ENCODE data around the gene PACSIN2. TPM values are rescaled to one million over a fixed set of nuclear protein-coding genes. Genes with fewer than 3 reads are reported as not detected.

Gene PACSIN2
- total RNA-seq, 2 experiments from 2014 or later: 35.0 to 35.9 TPM

DNA sequence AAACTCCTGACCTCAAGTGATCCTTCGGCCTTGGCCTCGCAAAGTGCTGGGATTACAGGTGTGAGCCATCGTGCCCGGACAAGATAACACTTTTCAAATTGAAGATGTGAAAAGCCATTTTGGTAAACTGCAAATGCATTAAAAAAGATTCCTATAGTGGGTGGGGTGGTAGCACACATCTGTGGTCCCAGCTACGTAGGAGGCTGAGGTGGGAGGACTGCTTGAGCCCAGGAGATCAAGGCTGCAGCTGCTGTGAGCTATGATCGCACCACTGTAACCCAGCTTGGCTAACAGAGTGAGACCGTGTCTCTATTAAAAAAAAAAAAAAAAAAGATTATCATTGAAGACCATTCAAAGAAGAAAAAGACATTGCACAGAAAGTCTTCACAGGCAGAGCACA is 140.9 kb downstream of the PACSIN2 start:
- Mint-ChIP-seq H3K4me3 (no peak overlapping the region), H3K4me1 (ENCODE audit: low read depth) (no peaks in the 10 kb centered on the region), H3K27me3 (no peaks in the 10 kb centered on the region), H3K36me3 (peaks cover 9% of the 10 kb centered on the region), H3K9me3 (no peaks in the 10 kb centered on the region), H3K27ac (no peak overlapping the region)
- CTCF ChIA-PET: no interaction called here
- DNase-seq: no peak
- POLR2A ChIA-PET: interaction anchor here (1.0 kb wide), 1 partner anchor 29 kb away, joined by 3 read pairs; no protein-coding TSS in a partner anchor
- intact Hi-C loops (cut with micrococcal nuclease): no loop called here

DNA sequence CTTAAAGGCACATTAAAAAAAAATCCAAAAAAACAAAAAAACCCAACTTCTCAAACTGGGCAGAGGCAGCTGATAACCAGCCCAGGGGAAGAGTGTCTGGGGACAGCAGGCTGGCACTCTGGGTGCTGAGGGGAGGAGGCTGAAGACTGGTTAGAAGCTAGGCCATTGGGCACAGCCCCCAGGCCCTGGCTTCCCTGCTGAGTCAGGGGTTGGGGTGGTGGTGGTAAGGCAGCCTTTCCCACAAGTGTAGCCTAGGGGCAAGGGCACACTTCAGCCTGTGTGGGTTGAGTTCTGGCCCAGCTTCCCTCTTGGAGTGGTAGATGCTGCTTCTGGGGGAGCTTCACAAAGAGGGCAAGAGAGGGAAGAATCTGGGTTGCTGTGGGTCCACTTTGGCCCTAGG is 141.6 kb downstream of the PACSIN2 start:
- CTCF ChIA-PET: interaction anchor here (1.3 kb wide), 1 partner anchor 187 kb away, joined by 3 read pairs; no protein-coding TSS in a partner anchor
- Mint-ChIP-seq H3K27ac (no peak overlapping the region), H3K36me3 (peaks cover 5% of the 10 kb centered on the region), H3K27me3 (no peaks in the 10 kb centered on the region), H3K9me3 (no peaks in the 10 kb centered on the region), H3K4me1 (ENCODE audit: low read depth) (no peaks in the 10 kb centered on the region), H3K4me3 (no peak overlapping the region)
- DNase-seq: no peak
- intact Hi-C loops (cut with micrococcal nuclease): no loop called here
- POLR2A ChIA-PET: interaction anchor here (1.0 kb wide), 1 partner anchor 29 kb away, joined by 3 read pairs; no protein-coding TSS in a partner anchor

DNA sequence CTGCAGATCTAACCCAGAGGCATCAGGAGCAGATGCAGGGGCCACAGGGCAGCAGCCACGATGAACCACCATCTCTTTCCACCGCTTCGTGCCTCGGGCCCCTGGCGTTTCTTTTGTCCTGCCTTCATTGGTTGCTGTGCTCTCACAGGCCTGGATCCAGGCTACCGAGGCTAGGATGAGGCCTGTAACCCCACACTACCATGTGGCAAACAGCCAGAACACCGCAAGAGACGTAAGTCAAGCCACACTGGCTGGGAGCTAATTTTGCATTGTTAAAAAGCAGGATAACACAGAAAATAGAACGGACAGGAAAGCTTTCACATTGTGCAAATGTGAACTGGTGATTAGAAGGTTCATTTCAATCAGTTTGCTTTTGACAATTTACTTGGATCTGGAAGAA is 142.1 kb downstream of the PACSIN2 start:
- DNase-seq: no peak
- Mint-ChIP-seq H3K4me1 (ENCODE audit: low read depth) (no peaks in the 10 kb centered on the region), H3K27ac (no peak overlapping the region), H3K36me3 (peaks cover 5% of the 10 kb centered on the region), H3K9me3 (no peaks in the 10 kb centered on the region), H3K4me3 (no peak overlapping the region), H3K27me3 (no peaks in the 10 kb centered on the region)
- ChIA-PET CTCF (interaction anchor here (1.3 kb wide), 1 partner anchor 188 kb away, joined by 3 read pairs; no protein-coding TSS in a partner anchor), POLR2A (no interaction called here)
- intact Hi-C loops (cut with micrococcal nuclease): no loop called here

DNA sequence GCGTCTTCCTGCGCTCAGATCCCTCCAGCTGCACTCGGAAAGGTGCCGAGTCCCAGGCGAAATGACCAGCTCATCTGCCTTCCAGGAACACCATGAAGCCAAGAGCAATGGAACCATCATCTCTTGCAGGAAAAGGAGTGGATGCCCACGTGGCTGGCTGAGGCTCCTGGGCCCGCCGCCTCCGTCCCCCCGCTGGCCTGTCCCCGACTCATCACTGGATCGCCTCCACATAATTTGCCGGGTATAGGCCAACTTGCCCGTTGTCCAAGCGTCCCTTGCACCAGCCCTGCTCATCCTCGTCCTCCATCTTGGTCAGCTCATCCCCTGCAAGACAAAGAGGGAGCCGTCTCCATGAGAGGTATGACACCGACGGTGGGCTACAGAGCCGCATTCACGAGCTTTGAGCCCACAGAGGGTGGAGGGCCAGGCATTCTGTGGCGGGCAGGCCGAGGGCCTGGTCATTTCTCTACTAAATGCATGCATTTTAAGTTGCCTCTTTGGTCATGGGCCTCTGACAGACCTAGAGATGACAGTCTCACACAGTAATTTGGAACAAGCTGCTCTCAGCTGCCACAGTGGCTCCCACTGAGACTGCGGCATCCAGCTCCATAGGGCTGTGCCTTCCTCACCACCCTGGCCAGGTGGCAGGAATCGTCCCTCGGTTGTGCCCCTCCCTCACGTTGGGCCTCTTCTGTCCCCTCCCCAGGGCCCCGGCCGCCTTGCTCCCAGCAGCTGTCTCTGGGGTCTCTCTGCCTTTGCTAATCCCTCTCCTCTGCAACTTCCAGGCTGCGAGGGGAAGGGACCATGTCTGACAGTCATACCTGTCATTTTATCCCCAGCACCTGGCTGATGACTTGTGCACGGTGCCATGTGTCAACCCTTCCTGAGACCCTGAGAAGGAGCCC is 143.6 kb downstream of the PACSIN2 start:
- POLR2A ChIA-PET: no interaction called here
- no peak overlapping the region for H3K4me3 Mint-ChIP-seq
- no peaks in the 10 kb centered on the region for H3K27me3 Mint-ChIP-seq
- H3K4me1 Mint-ChIP-seq (ENCODE audit: low read depth): no peaks in the 10 kb centered on the region
- no peaks in the 10 kb centered on the region for H3K9me3 Mint-ChIP-seq
- DNase-seq: no peak
- no peak overlapping the region for H3K27ac Mint-ChIP-seq
- H3K36me3 Mint-ChIP-seq: peaks cover 3% of the 10 kb centered on the region
- intact Hi-C loops (cut with micrococcal nuclease): no loop called here
- CTCF ChIA-PET: no interaction called here

DNA sequence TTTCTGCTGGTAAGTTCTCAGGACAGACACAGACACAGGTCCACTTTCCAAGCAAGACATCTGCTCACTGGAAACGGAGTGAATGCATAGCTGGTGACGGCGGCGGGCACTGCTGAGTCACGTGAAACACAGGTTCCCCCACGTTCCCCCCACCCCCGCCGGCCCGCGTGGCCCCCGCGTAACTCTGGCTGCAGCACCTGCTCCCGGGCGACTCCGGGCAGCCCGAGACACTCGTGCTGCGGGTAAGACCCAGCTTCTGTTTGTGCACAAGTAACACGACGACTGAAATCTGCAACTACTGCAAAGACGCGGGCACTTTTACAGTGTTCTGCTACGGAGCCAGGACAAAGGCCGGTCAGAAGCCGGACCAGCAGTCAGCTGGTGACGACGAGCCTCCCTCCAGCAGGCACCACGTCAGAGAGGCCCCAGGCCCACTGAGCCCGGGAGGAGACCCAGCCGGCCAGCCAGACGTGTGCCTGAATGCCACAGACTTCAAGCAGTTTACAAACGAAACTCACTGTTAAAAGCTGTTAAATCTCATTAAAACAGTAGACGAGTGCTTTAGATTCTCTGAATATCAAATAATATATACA is 145.0 kb downstream of the PACSIN2 start:
- intact Hi-C loops (cut with micrococcal nuclease): loop anchor here (5.0 to 10.0 kb wide), 2 partner anchors 85 to 162 kb away; no protein-coding TSS in a partner anchor

DNA sequence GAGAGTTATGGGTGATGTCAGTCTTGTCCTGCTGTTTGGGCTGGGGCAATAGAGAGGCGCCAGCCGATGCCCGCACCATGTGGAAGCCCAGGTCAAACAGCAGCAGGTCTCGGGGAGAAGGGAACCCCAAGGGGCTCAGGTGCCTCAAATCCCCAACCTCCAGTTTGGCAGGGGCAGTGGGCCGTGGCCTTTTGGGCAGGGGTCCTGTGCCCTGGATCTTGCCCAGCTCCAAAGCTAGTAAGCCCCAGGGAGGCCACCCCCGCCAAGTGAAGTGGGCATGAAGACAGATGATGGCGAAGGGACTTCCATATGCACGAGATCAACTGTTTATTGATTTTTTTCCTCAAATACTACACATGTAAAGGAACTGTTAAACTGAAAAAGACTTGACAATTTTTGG is 145.5 kb downstream of the PACSIN2 start:
- no peak for DNase-seq
- ChIA-PET CTCF (interaction anchor here (1.8 kb wide), 1 partner anchor 221 kb away, joined by 5 read pairs; no protein-coding TSS in a partner anchor), POLR2A (no interaction called here)
- H3K36me3 Mint-ChIP-seq: peaks cover 6% of the 10 kb centered on the region
- no peaks in the 10 kb centered on the region for H3K27me3 Mint-ChIP-seq
- no peak overlapping the region for H3K4me3 Mint-ChIP-seq
- H3K9me3 Mint-ChIP-seq: peaks cover 9% of the 10 kb centered on the region
- H3K4me1 Mint-ChIP-seq (ENCODE audit: low read depth): peaks cover 4% of the 10 kb centered on the region
- no peak overlapping the region for H3K27ac Mint-ChIP-seq
- intact Hi-C loops (cut with micrococcal nuclease): loop anchor here (5.0 to 10.0 kb wide), 2 partner anchors 85 to 163 kb away; no protein-coding TSS in a partner anchor

More for the DNA sequence above, 145.0 kb downstream of the PACSIN2 start:
- peaks cover 5% of the 10 kb centered on the region for H3K9me3 Mint-ChIP-seq
- no peaks in the 10 kb centered on the region for H3K27me3 Mint-ChIP-seq
- no peak overlapping the region for H3K4me3 Mint-ChIP-seq
- H3K27ac Mint-ChIP-seq: no peak overlapping the region
- ChIA-PET CTCF (interaction anchor here (1.8 kb wide), 1 partner anchor 220 kb away, joined by 5 read pairs; no protein-coding TSS in a partner anchor), POLR2A (no interaction called here)
- peaks cover 2% of the 10 kb centered on the region for H3K36me3 Mint-ChIP-seq
- DNase-seq: no peak
- peaks cover under 1% of the 10 kb centered on the region for H3K4me1 Mint-ChIP-seq (ENCODE audit: low read depth)

DNA sequence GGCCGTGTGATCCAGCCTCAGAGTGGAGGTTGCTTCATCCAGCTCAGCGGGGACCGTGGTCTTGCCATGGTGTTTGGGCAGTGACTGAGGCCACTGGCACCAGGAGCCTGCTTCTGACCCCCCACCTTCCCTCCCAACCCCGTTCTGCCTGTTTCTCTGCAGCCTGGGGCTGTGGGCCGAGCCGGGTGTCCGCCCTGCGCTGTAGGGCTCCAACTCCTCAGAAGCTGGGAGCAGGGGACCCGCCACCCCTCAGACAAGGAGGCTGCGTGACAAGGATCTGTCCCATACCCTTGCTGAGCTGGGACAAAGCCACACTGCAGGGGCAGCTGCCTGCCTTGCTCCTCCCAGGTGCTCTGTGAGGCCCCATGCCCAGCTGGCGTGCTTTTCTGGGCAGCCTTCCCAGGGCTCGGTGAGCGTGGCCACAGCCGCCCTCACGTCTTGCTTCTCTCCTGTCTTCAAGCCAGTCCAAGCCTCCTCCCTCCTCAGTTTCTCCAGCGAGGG is 146.1 kb downstream of the PACSIN2 start:
- H3K9me3 Mint-ChIP-seq: peaks cover 10% of the 10 kb centered on the region
- intact Hi-C loops (cut with micrococcal nuclease): loop anchor here (5.0 to 10.0 kb wide), 2 partner anchors 84 to 164 kb away; no protein-coding TSS in a partner anchor

DNA sequence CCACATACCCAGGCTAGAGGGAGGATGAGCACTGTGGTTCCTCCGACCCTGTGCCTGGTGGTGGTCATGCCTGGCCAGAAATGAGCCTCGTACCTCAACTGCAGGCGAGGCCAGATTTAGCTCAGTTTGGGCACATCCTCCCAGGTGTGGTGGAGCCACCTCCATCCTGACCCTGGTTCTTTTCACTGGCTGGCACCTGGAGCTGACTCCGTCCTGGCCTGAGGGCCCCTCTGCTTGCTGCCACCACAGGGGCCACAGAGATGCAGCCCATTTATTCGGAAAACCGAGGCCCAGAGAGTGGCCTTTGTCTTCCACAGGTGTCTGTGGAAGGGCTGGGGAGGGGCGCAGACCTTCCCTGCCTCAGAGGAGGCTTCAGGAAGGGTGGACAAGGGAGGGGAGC is 148.8 kb downstream of the PACSIN2 start:
- H3K9me3 Mint-ChIP-seq: peaks cover 20% of the 10 kb centered on the region
- CTCF ChIA-PET: interaction anchor here (1.0 to 3.4 kb wide), 5 partner anchors 9 to 167 kb away, joined by 3 to 39 read pairs (median 7); partner anchors contain the start of gene ARFGAP3

More for the DNA sequence above, 146.1 kb downstream of the PACSIN2 start:
- no peaks in the 10 kb centered on the region for H3K27me3 Mint-ChIP-seq
- POLR2A ChIA-PET: no interaction called here
- CTCF ChIA-PET: interaction anchor here (0.8 to 3.4 kb wide), 6 partner anchors 12 to 221 kb away, joined by 3 to 39 read pairs (median 6); partner anchors contain the start of gene ARFGAP3
- peaks cover 6% of the 10 kb centered on the region for H3K36me3 Mint-ChIP-seq
- H3K4me1 Mint-ChIP-seq (ENCODE audit: low read depth): peaks cover 5% of the 10 kb centered on the region
- no peak for DNase-seq
- no peak overlapping the region for H3K27ac Mint-ChIP-seq
- H3K4me3 Mint-ChIP-seq: no peak overlapping the region

DNA sequence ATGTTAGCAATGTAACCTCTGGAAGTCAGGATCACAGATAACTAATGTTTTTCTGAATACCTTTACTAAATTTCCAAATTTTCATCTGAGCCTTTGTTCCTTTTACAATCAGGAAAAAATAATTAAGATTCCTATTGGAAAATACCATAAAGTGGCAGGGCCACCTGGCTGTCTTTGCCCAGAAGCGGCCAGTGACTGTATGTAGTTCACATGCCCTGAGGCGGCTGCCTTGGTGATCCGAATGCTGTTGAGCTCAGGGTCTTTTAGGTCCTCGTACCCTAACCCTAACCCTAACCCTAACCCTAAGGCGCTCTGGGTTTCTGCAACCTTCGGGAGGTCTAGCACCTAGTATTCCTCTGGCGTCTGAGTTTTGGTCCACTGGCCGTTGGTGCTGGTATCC is 149.4 kb downstream of the PACSIN2 start:
- DNase-seq: no peak
- H3K27me3 Mint-ChIP-seq: no peaks in the 10 kb centered on the region
- ChIA-PET POLR2A (no interaction called here), CTCF (interaction anchor here (0.6 to 3.4 kb wide), 3 partner anchors 9 to 200 kb away, joined by 3 to 39 read pairs (median 16); partner anchors contain the start of gene ARFGAP3)
- H3K36me3 Mint-ChIP-seq: peaks cover 10% of the 10 kb centered on the region
- H3K27ac Mint-ChIP-seq: no peak overlapping the region
- peaks cover 20% of the 10 kb centered on the region for H3K9me3 Mint-ChIP-seq
- peaks cover 16% of the 10 kb centered on the region for H3K4me1 Mint-ChIP-seq (ENCODE audit: low read depth)
- intact Hi-C loops (cut with micrococcal nuclease): loop anchor here (5.0 to 10.0 kb wide), 2 partner anchors 81 to 167 kb away; no protein-coding TSS in a partner anchor
- no peak overlapping the region for H3K4me3 Mint-ChIP-seq

More for the DNA sequence above, 148.8 kb downstream of the PACSIN2 start:
- H3K27me3 Mint-ChIP-seq: no peaks in the 10 kb centered on the region
- POLR2A ChIA-PET: interaction anchor here (2.1 kb wide), 1 partner anchor 10 kb away, joined by 12 read pairs; no protein-coding TSS in a partner anchor
- no peak overlapping the region for H3K4me3 Mint-ChIP-seq
- intact Hi-C loops (cut with micrococcal nuclease): loop anchor here (5.0 to 10.0 kb wide), 2 partner anchors 81 to 166 kb away; no protein-coding TSS in a partner anchor
- H3K27ac Mint-ChIP-seq: no peak overlapping the region
- H3K4me1 Mint-ChIP-seq (ENCODE audit: low read depth): peaks cover 16% of the 10 kb centered on the region
- no peak for DNase-seq
- peaks cover 10% of the 10 kb centered on the region for H3K36me3 Mint-ChIP-seq

DNA sequence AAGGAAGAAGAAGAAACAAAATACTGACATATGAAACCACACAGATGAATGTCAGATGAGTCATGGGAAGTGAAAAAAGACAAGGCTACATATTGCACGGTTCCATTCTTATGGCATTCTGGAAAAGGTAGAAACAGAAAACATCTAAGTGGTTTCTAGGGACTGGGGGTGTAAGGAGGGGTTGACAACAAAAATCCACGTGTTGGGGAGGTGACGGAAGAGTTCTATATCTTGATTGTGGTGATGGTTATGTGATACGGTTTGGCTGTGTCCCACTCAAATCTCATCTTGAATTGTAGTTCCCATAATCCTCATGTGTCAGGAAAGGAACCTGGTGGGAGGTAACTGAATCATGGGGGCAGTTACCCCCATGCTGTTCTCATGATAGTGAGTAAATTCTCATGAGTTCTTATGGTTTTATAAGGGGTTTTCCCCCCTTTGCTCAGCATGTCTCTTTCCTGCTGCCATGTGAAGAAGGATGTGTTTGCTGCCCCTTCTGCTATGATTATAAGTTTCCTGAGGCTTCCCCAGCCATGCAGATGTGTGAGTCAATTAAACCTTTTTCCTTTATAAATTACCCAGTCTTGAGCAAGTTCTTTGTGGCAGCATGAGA is 151.5 kb downstream of the PACSIN2 start:
- POLR2A ChIA-PET: no interaction called here
- CTCF ChIA-PET: no interaction called here
- DNase-seq: peak; percentile 57
- H3K27ac Mint-ChIP-seq: peak overlapping the region; percentile 65
- peaks cover 10% of the 10 kb centered on the region for H3K36me3 Mint-ChIP-seq
- no peaks in the 10 kb centered on the region for H3K27me3 Mint-ChIP-seq
- peaks cover 16% of the 10 kb centered on the region for H3K4me1 Mint-ChIP-seq (ENCODE audit: low read depth)
- peaks cover 20% of the 10 kb centered on the region for H3K9me3 Mint-ChIP-seq
- intact Hi-C loops (cut with micrococcal nuclease): loop anchor here (2.0 to 10.0 kb wide), 3 partner anchors 69 to 225 kb away; partner anchors contain the start of gene TTLL1
- H3K4me3 Mint-ChIP-seq: no peak overlapping the region

DNA sequence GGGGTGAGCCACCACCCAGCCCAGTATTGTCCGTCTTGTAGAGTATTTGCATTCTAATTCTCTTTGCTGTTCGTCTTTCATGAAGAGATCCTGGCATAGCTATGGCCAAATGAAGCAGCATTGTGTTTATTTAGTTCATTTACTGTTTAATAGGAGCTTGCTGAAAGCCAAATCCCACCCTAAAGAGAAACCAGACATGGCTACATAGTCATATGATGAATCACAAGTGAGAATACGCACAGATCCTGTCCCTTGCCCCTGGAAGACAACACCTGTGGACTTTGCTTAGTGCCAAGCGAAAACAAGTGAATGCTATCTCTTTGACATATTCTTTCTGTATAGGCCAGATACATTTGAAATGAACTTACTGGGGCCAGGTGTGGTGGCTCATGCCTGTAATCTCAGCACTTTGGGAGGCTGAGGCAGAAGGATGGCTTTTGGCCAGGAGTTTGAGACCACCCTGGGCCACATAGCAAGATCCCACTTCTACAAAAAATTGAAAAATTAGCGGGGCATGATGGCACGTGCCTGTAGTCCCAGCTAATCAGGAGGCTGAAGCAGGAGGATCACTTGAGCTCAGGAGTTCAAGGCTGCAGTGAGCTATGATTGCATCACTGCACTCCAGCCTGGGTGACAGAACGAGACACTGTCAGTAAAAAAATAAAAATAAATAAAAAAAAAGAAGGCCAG is 152.8 kb downstream of the PACSIN2 start:
- H3K27ac Mint-ChIP-seq: no peak overlapping the region
- H3K36me3 Mint-ChIP-seq: peaks cover 10% of the 10 kb centered on the region
- peaks cover 16% of the 10 kb centered on the region for H3K4me1 Mint-ChIP-seq (ENCODE audit: low read depth)
- peaks cover 20% of the 10 kb centered on the region for H3K9me3 Mint-ChIP-seq
- intact Hi-C loops (cut with micrococcal nuclease): loop anchor here (2.0 to 10.0 kb wide), 3 partner anchors 70 to 227 kb away; partner anchors contain the start of gene TTLL1
- ChIA-PET POLR2A (no interaction called here), CTCF (no interaction called here)
- H3K4me3 Mint-ChIP-seq: no peak overlapping the region
- no peaks in the 10 kb centered on the region for H3K27me3 Mint-ChIP-seq
- DNase-seq: no peak

All from activated CD4-positive, alpha-beta memory T cell treated with anti-CD3 and anti-CD28 coated beads for 36 hours (primary cell).